Mesendoderm (in vitro differentiated cells): ENCODE results near the gene MSH3.

ENCODE experiments used
- DNase-seq: peaks from one replicate; pipeline ENCODE4 v3.0.0; 2013
- H2AK5ac ChIP-seq: 2 replicates; pipeline ENCODE4 v1.6.1; 2013; ENCODE audit warnings: low read length, inconsistent platforms
- H2BK120ac ChIP-seq: 2 replicates; pipeline ENCODE4 v1.6.1; 2013; ENCODE audit warnings: low read depth, mild to moderate bottlenecking, low read length, moderate library complexity, mixed read lengths
- H2BK15ac ChIP-seq: replicated peaks from 2 replicates; pipeline ENCODE4 v1.6.1; 2013; ENCODE audit warnings: low read depth, mild to moderate bottlenecking, moderate library complexity
- H2BK5ac ChIP-seq: 2 replicates; pipeline ENCODE4 v1.6.1; 2013; ENCODE audit warnings: low read length, inconsistent platforms
- H3K18ac ChIP-seq: 2 replicates; pipeline ENCODE4 v1.6.1; 2013; ENCODE audit warnings: mild to moderate bottlenecking, low read length, mixed read lengths
- H3K23ac ChIP-seq: one replicate; pipeline ENCODE4 v1.6.1; 2013; ENCODE audit warnings: low read length
- H3K27ac ChIP-seq: 2 replicates; pipeline ENCODE4 v1.5.1; 2013; ENCODE audit warnings: low read depth, mild to moderate bottlenecking, inconsistent platforms, low read length, moderate library complexity
- H3K27me3 ChIP-seq: 2 replicates; pipeline ENCODE4 v1.6.1; 2013; ENCODE audit warnings: low read length, control low read depth, mild to moderate bottlenecking, inconsistent platforms; ENCODE audit not compliant: insufficient read depth, poor library complexity
- H3K36me3 ChIP-seq: 2 replicates; pipeline ENCODE4 v1.6.1; 2013; ENCODE audit warnings: low read length, inconsistent platforms; ENCODE audit not compliant: control insufficient read depth, insufficient read depth
- H3K4ac ChIP-seq: one replicate; pipeline ENCODE4 v1.6.1; 2013; ENCODE audit warnings: low read depth, mild to moderate bottlenecking, low read length, moderate library complexity
- H3K4me1 ChIP-seq: 2 replicates; pipeline ENCODE4 v1.6.1; 2013; ENCODE audit warnings: low read depth, low read length, inconsistent platforms; ENCODE audit not compliant: control insufficient read depth
- H3K4me2 ChIP-seq: 2 replicates; pipeline ENCODE4 v1.6.1; 2013; ENCODE audit warnings: low read length
- H3K4me3 ChIP-seq: 2 replicates; pipeline ENCODE4 v1.5.1; 2013; ENCODE audit warnings: mild to moderate bottlenecking, low read length
- H3K56ac ChIP-seq: one replicate; pipeline ENCODE4 v1.6.1; 2013; ENCODE audit warnings: low read length
- H3K79me1 ChIP-seq: 2 replicates; pipeline ENCODE4 v1.6.1; 2013; ENCODE audit warnings: low read length, inconsistent platforms
- H3K79me2 ChIP-seq: 2 replicates; pipeline ENCODE4 v1.6.1; 2013; ENCODE audit warnings: mild to moderate bottlenecking, low read length; ENCODE audit not compliant: control insufficient read depth, insufficient read depth
- H3K9ac ChIP-seq: 2 replicates; pipeline ENCODE4 v1.6.1; 2013; ENCODE audit warnings: low read length, inconsistent platforms
- H4K5ac ChIP-seq: one replicate; pipeline ENCODE4 v1.6.1; 2013; ENCODE audit warnings: low read length
- H4K8ac ChIP-seq: one replicate; pipeline ENCODE4 v1.6.1; 2013; ENCODE audit warnings: low read depth, mild to moderate bottlenecking, control low read depth, low read length, moderate library complexity
- WGBS: extraction: QIAGEN DNeasy Blood & Tissue Kit; methylation state at CpG from one replicate; pipeline ENCODE4 v1.1.7; 2013; ENCODE audit warnings: low lambda C conversion rate, missing lambda C conversion rate; ENCODE audit not compliant: insufficient coverage; ENCODE audit errors: extremely low coverage; 5-methylcytosine and 5-hydroxymethylcytosine counted together

MSH3 gene

DNA sequence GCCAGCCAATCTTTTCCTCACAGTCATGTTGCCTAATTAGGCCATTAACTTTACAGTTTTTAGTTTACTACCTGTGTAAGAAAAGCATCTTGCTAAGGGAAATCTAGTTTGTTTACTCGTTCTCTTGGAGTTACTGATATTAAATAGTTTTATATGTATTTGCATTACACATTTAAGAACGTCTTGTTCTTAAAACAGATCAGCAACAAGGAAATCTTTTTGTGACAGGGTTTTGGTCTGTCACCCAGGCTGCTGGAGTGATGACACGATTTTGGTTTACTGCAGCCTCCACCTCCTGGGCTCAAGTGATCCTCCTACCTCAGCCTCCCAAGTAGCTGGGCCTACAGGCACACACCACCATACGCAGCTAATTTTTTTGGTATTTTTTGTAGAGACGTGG, 29.2 kb upstream of the MSH3 start:
- Histone ChIP-seq H3K27me3 (no peaks in the 10 kb centered on the region), H4K5ac (no peak overlapping the region), H3K4ac (no peak overlapping the region), H3K56ac (no peak overlapping the region), H3K4me3 (no peak overlapping the region), H2BK120ac (no peak overlapping the region), H3K23ac (no peak overlapping the region), H3K18ac (no peak overlapping the region), H2BK5ac (no peak overlapping the region), H3K4me1 (no peaks in the 10 kb centered on the region), H3K27ac (no peak overlapping the region), H2BK15ac (no peak overlapping the region), H3K9ac (no peak overlapping the region), H3K36me3 (peaks cover 3% of the 10 kb centered on the region), H3K4me2 (no peak overlapping the region), H3K79me2 (no peaks in the 10 kb centered on the region), H4K8ac (no peak overlapping the region), H3K79me1 (no peaks in the 10 kb centered on the region), H2AK5ac (no peak overlapping the region)
- DNase-seq = no peak
- WGBS = no CpG with 5 or more reads among the region's 5 CpGs

DNA sequence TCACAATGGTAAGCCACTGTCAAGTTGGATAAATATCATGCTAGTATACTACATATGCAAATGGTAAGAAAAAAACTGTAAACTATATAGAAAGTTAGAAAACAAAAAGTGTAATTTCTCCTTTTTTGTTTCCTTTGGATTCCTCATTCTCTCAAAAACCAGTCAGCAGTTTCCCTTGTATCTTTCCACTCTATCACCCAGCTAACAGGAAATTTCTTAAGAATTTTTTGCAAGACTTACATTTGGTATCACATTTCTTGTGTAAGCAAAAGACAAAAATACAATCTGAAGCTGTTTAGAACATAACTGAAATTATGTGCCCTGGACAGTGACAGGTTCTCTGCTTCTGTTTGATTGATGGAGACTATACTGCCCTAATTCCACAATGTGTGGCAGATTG, 25.2 kb upstream of the MSH3 start:
- no peak overlapping the region for H3K4me3 ChIP-seq
- no peak for DNase-seq
- H3K18ac ChIP-seq = no peak overlapping the region
- no peak overlapping the region for H2BK120ac ChIP-seq
- no peaks in the 10 kb centered on the region for H3K27me3 ChIP-seq
- H4K5ac ChIP-seq = no peak overlapping the region
- no peak overlapping the region for H4K8ac ChIP-seq
- H2BK5ac ChIP-seq = no peak overlapping the region
- no peak overlapping the region for H3K4ac ChIP-seq
- H3K4me1 ChIP-seq = no peaks in the 10 kb centered on the region
- H2BK15ac ChIP-seq = no peak overlapping the region
- peaks cover 3% of the 10 kb centered on the region for H3K36me3 ChIP-seq
- H3K27ac ChIP-seq = no peak overlapping the region
- H3K79me2 ChIP-seq = no peaks in the 10 kb centered on the region
- H3K79me1 ChIP-seq = no peaks in the 10 kb centered on the region
- H3K9ac ChIP-seq = no peak overlapping the region
- H3K4me2 ChIP-seq = no peak overlapping the region
- no peak overlapping the region for H3K23ac ChIP-seq
- no peak overlapping the region for H3K56ac ChIP-seq
- H2AK5ac ChIP-seq = no peak overlapping the region

DNA sequence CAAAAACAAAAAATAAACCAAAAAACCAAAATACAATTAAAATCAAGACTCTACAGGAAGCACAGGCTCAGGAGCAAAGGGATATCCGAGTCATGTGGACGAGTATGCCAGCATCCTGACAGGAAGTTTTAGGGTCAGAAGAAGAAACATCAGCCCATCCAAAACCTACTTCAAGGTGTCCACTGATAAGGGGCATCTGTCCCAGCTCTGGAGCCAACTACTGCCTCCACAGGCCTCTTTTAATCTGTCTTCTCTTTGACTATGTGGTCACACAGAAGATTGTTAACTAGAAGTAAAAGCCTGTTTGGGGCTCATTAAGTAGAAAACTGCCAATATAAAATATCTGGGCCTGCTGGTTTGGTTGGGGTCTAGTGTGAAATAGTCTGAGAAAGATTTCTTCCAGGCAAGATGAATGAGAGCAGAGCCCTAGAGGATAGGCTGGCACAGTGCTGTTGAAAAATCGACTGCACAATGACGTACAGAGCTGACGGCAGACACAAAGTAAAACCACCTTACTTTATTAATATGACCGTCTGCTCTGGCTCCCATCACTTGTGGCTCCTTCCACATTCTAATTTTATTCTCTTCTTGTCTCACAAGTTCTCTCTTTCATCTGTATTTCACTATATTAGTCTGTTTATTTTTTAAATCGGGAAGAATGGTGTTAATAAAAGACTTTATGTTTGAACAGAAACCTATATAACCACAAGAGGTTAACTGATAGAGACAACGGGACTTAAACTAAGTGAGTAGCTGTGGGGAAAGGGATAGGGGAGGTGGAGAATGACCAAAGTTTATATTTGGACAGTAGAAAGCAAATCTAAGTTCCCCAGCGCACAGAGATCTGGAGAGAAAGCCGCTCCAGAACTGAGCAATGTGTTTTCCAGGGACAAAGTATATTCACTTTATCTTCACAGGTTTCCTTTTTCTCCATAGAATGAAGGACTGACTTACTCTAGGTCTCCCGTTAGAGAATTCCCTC, 22.9 kb upstream of the MSH3 start:
- Histone ChIP-seq H3K4me3 (no peak overlapping the region), H4K8ac (no peak overlapping the region), H3K18ac (no peak overlapping the region), H3K27me3 (no peaks in the 10 kb centered on the region), H3K27ac (no peak overlapping the region), H3K4me2 (no peak overlapping the region), H3K9ac (no peak overlapping the region), H2AK5ac (no peak overlapping the region), H3K79me2 (no peaks in the 10 kb centered on the region), H3K4me1 (no peaks in the 10 kb centered on the region), H2BK15ac (no peak overlapping the region), H3K79me1 (no peaks in the 10 kb centered on the region), H4K5ac (no peak overlapping the region), H2BK120ac (no peak overlapping the region), H3K23ac (no peak overlapping the region), H3K36me3 (peaks cover 3% of the 10 kb centered on the region), H3K56ac (no peak overlapping the region), H3K4ac (no peak overlapping the region), H2BK5ac (no peak overlapping the region)
- WGBS = no CpG with 5 or more reads among the region's 11 CpGs
- DNase-seq = no peak

DNA sequence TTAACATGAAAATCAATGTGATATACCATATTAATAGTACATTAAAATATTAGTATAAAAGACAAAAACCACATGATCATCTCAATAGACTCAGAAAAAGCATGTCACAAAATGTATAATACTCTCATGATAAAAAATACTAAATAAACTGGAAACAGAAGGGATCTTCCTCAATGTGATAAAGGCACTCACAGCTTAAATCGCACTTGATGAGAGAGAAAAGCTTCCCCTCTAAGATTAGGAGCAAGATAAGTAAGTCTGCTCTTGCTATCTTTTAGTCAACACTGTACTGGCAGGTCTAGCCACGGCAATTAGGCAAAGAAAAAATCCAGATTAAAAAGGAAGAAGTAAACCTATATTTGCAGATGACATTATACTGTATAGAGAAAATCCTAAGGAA, 21.8 kb upstream of the MSH3 start:
- Histone ChIP-seq H3K4me3 (no peak overlapping the region), H3K4me1 (no peaks in the 10 kb centered on the region), H3K56ac (no peak overlapping the region), H3K18ac (no peak overlapping the region), H3K4ac (no peak overlapping the region), H3K79me1 (no peaks in the 10 kb centered on the region), H3K27me3 (no peaks in the 10 kb centered on the region), H3K27ac (no peak overlapping the region), H3K79me2 (no peaks in the 10 kb centered on the region), H4K5ac (no peak overlapping the region), H2BK120ac (no peak overlapping the region), H2BK5ac (no peak overlapping the region), H4K8ac (no peak overlapping the region), H2BK15ac (no peak overlapping the region), H3K23ac (no peak overlapping the region), H3K4me2 (no peak overlapping the region), H2AK5ac (no peak overlapping the region), H3K9ac (no peak overlapping the region), H3K36me3 (peaks cover 3% of the 10 kb centered on the region)
- no peak for DNase-seq
- WGBS = no CpG with 5 or more reads among the region's 2 CpGs

DNA sequence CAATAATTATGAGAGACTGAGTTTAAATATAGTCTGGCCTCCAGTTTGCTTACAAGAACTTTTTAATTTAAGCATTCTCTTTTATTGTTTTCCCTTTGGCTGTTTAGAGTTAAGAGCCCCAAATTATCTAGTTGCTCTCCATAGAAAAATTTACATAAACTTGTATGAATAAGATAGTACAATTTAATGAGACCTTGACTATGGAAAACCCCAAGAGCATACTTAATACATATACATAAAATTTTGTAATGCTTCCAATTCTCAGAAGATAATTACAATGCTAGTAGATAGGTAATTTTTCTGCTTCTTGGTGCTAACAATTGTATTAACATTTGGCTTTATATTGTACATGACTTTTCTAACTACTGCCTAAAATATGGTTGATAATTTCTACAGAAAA, 20.3 kb upstream of the MSH3 start:
- peaks cover 3% of the 10 kb centered on the region for H3K36me3 ChIP-seq
- no peak overlapping the region for H3K4me2 ChIP-seq
- no peak overlapping the region for H3K23ac ChIP-seq
- H3K56ac ChIP-seq = no peak overlapping the region
- no peak overlapping the region for H4K5ac ChIP-seq
- H3K4ac ChIP-seq = no peak overlapping the region
- H3K4me3 ChIP-seq = no peak overlapping the region
- no peak overlapping the region for H2AK5ac ChIP-seq
- H3K18ac ChIP-seq = no peak overlapping the region
- H2BK15ac ChIP-seq = no peak overlapping the region
- H4K8ac ChIP-seq = no peak overlapping the region
- H3K4me1 ChIP-seq = no peaks in the 10 kb centered on the region
- no peak overlapping the region for H3K27ac ChIP-seq
- H3K79me2 ChIP-seq = no peaks in the 10 kb centered on the region
- no peak for DNase-seq
- H2BK5ac ChIP-seq = no peak overlapping the region
- H3K9ac ChIP-seq = no peak overlapping the region
- no peaks in the 10 kb centered on the region for H3K79me1 ChIP-seq
- no peak overlapping the region for H2BK120ac ChIP-seq
- no peaks in the 10 kb centered on the region for H3K27me3 ChIP-seq

DNA sequence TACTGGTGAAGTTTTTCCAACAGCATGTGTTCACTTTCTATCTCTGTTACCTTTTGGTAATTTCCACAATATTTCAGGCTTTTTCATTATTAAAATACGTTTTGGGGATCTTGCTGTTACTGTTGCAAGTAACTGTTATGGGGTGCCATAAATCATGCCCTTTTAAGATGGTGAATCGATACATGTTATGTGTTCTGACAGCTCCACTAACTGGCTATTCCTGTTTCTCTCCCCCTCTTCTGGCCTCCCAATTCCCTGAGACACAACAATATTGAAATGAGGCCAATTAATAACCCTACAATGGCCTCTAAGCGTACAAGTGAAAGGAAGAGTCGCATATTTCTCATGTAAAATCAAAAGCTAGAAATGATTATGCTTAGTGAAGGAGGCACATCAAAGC, 13.1 kb upstream of the MSH3 start:
- Histone ChIP-seq H2BK5ac (no peak overlapping the region), H4K5ac (no peak overlapping the region), H3K4ac (no peak overlapping the region), H3K27ac (no peak overlapping the region), H3K9ac (no peak overlapping the region), H4K8ac (no peak overlapping the region), H3K36me3 (no peaks in the 10 kb centered on the region), H3K4me2 (no peak overlapping the region), H3K79me1 (no peaks in the 10 kb centered on the region), H3K56ac (no peak overlapping the region), H2BK15ac (no peak overlapping the region), H3K4me3 (no peak overlapping the region), H3K79me2 (no peaks in the 10 kb centered on the region), H3K27me3 (no peaks in the 10 kb centered on the region), H2AK5ac (no peak overlapping the region), H3K23ac (no peak overlapping the region), H3K4me1 (no peaks in the 10 kb centered on the region), H2BK120ac (no peak overlapping the region), H3K18ac (no peak overlapping the region)
- no peak for DNase-seq
- WGBS = no CpG with 5 or more reads among the region's 4 CpGs
